Natural killer cell (primary cell): Measurements from ENCODE around the gene CPOX. TPM values are rescaled to one million over a fixed set of nuclear protein-coding genes. Genes with fewer than 3 reads are reported as not detected.

Source experiments
- ATAC-seq, 3 donors: fragments of 150-1000 bp in 2 of 3; fragments of 200-7000 bp in 1 of 3; cut with Tn5 transposase; 1 replicate in 1 of 3; 2 replicates in 2 of 3; pipeline ENCODE4 v1.10.0; 2021; ENCODE audit warnings: mild to moderate bottlenecking in 2 of 3, moderate library complexity in 2 of 3
- DNase-seq, 2 donors: peaks; one replicate each; pipeline versions ENCODE4 v3.0.0 to v3.0.0-alpha.2; 2013 to 2021; ENCODE audit warnings: mixed read lengths in 1 of 2
- H3K27ac ChIP-seq: one replicate; pipeline ENCODE4 v1.5.1; 2013; ENCODE audit warnings: mild to moderate bottlenecking, low read length
- H3K27me3 ChIP-seq: one replicate; pipeline ENCODE4 v1.6.1; 2013; ENCODE audit warnings: low read length; ENCODE audit not compliant: control insufficient read depth, insufficient read depth
- H3K36me3 ChIP-seq: one replicate; pipeline ENCODE4 v1.6.1; 2013; ENCODE audit warnings: low read length; ENCODE audit not compliant: control insufficient read depth, insufficient read depth
- H3K4me1 ChIP-seq: one replicate; pipeline ENCODE4 v1.6.1; 2013; ENCODE audit warnings: low read length; ENCODE audit not compliant: control insufficient read depth, insufficient read depth
- H3K4me3 ChIP-seq: one replicate; pipeline ENCODE4 v1.5.1; 2013; ENCODE audit warnings: low read length
- H3K9me3 ChIP-seq: one replicate; pipeline ENCODE4 v1.6.1; 2013; ENCODE audit warnings: low read length; ENCODE audit not compliant: control insufficient read depth, insufficient read depth
- H3K27ac Mint-ChIP-seq, 2 donors: one replicate each; pipeline ENCODE4 v1.8.0; 2022; ENCODE audit warnings: mild to moderate bottlenecking in 2 of 2, mixed read lengths in 2 of 2, moderate library complexity in 1 of 2
- H3K27me3 Mint-ChIP-seq, 2 donors: one replicate each; pipeline ENCODE4 v1.8.0; 2022; ENCODE audit warnings: low read depth in 2 of 2, mixed read lengths in 2 of 2
- H3K36me3 Mint-ChIP-seq: one replicate; pipeline ENCODE4 v1.8.0; 2022; ENCODE audit warnings: mixed read lengths
- H3K4me1 Mint-ChIP-seq, 2 donors: one replicate each; pipeline ENCODE4 v1.8.0; 2022; ENCODE audit warnings: mixed read lengths in 2 of 2
- H3K4me3 Mint-ChIP-seq: one replicate; pipeline ENCODE4 v1.8.0; 2022; ENCODE audit warnings: mild to moderate bottlenecking, moderate library complexity, mixed read lengths
- H3K9me3 Mint-ChIP-seq, 2 donors: one replicate each; pipeline ENCODE4 v1.8.0; 2022; ENCODE audit warnings: mixed read lengths in 2 of 2
- CTCF ChIP-seq: fragments of 200-600 bp; IDR thresholded peaks from one replicate; pipeline ENCODE4 v1.8.0; 2022; ENCODE audit warnings: antibody characterized with exemption
- WGBS: methylation state at CpG from one replicate; pipeline ENCODE4 v1.1.7; 2013; ENCODE audit warnings: missing lambda C conversion rate; ENCODE audit not compliant: insufficient coverage; 5-methylcytosine and 5-hydroxymethylcytosine counted together
- intact Hi-C: fragments of 100-400 bp; cut with micrococcal nuclease; formaldehyde crosslinking; loops from one replicate; pipeline ENCODE4 v1.14.2; 2022
- total RNA-seq, 4 donors: library from RNA; stranded (reverse); fragments of 120-200 nt in 1 of 4; gene quantifications; one replicate each; pipeline versions ENCODE4 v1.2.3 to v1.2.4, GENCODE V29; 2013 to 2022

Gene CPOX
- total RNA-seq, 3 donors from 2014 or later (not counting 1 experiment from before 2014, with no cell fraction given), result 7.6 to 12.7 (median 12.2) TPM

- no peaks in the 10 kb centered on the region for H3K4me1 Mint-ChIP-seq
- intact Hi-C loops, result no loop called here
- H3K27ac Mint-ChIP-seq, result no peak overlapping the region
- no peaks in the 10 kb centered on the region for H3K27me3 Mint-ChIP-seq
- DNase-seq (no peak), ATAC-seq (no peak)
- no peak overlapping the region for H3K4me3 Mint-ChIP-seq
- H3K36me3 Mint-ChIP-seq, result no peaks in the 10 kb centered on the region
- H3K9me3 ChIP-seq, result no peaks in the 10 kb centered on the region
- H3K4me1 ChIP-seq, result no peaks in the 10 kb centered on the region
- no peaks in the 10 kb centered on the region for H3K27me3 ChIP-seq
- TF ChIP-seq CTCF, result no peak
- H3K4me3 ChIP-seq, result no peak overlapping the region
- H3K36me3 ChIP-seq, result no peaks in the 10 kb centered on the region
- no peak overlapping the region for H3K27ac ChIP-seq
- no peaks in the 10 kb centered on the region for H3K9me3 Mint-ChIP-seq
Measured at GRCh38 chr3:98628317-98628716, 34.9 kb upstream of the CPOX start.

- intact Hi-C loops, result no loop called here
Measured at GRCh38 chr3:98626151-98626550, 32.7 kb upstream of the CPOX start.

GRCh38 chr3:98623572-98624280 is 30.3 kb upstream of the CPOX start:
- ATAC-seq (no peak), DNase-seq (no peak)
- Mint-ChIP-seq H3K27ac (no peak overlapping the region), H3K4me1 (no peaks in the 10 kb centered on the region), H3K27me3 (no peaks in the 10 kb centered on the region), H3K4me3 (no peak overlapping the region), H3K36me3 (no peaks in the 10 kb centered on the region), H3K9me3 (no peaks in the 10 kb centered on the region)
- Histone ChIP-seq H3K9me3 (no peaks in the 10 kb centered on the region), H3K4me3 (no peak overlapping the region), H3K4me1 (no peaks in the 10 kb centered on the region), H3K27me3 (no peaks in the 10 kb centered on the region), H3K36me3 (no peaks in the 10 kb centered on the region), H3K27ac (no peak overlapping the region)
- intact Hi-C loops, result no loop called here
- TF ChIP-seq CTCF, result no peak
- 89% methylated on average over 3 of the region's 3 CpGs for WGBS

More at GRCh38 chr3:98626151-98626550, 32.7 kb upstream of the CPOX start:
- no peaks in the 10 kb centered on the region for H3K4me1 Mint-ChIP-seq
- no peak overlapping the region for H3K4me3 ChIP-seq
- H3K9me3 Mint-ChIP-seq, result no peaks in the 10 kb centered on the region
- no peak overlapping the region for H3K27ac ChIP-seq
- ATAC-seq (no peak), DNase-seq (no peak)
- no peaks in the 10 kb centered on the region for H3K9me3 ChIP-seq
- no peak overlapping the region for H3K4me3 Mint-ChIP-seq
- 85% methylated on average over 3 of the region's 4 CpGs for WGBS
- H3K27me3 ChIP-seq, result no peaks in the 10 kb centered on the region
- no peaks in the 10 kb centered on the region for H3K36me3 ChIP-seq
- no peak overlapping the region for H3K27ac Mint-ChIP-seq
- TF ChIP-seq CTCF, result no peak
- H3K27me3 Mint-ChIP-seq, result no peaks in the 10 kb centered on the region
- no peaks in the 10 kb centered on the region for H3K36me3 Mint-ChIP-seq
- H3K4me1 ChIP-seq, result no peaks in the 10 kb centered on the region

- no peak overlapping the region for H3K4me3 ChIP-seq
- 85% methylated on average over 2 of the region's 2 CpGs for whole genome bisulfite sequencing
- H3K4me1 ChIP-seq, result no peaks in the 10 kb centered on the region
- intact Hi-C loops, result no loop called here
- peaks cover 0 to 4% of the 10 kb centered on the region in 2 donors for H3K27me3 Mint-ChIP-seq
- no peaks in the 10 kb centered on the region for H3K27me3 ChIP-seq
- H3K9me3 Mint-ChIP-seq, result no peaks in the 10 kb centered on the region
- ATAC-seq (no peak), DNase-seq (no peak)
- H3K27ac ChIP-seq, result no peak overlapping the region
- H3K9me3 ChIP-seq, result no peaks in the 10 kb centered on the region
- TF ChIP-seq CTCF, result no peak
- H3K4me1 Mint-ChIP-seq, result no peaks in the 10 kb centered on the region
- no peaks in the 10 kb centered on the region for H3K36me3 Mint-ChIP-seq
- H3K4me3 Mint-ChIP-seq, result no peak overlapping the region
- H3K27ac Mint-ChIP-seq, result no peak overlapping the region
- H3K36me3 ChIP-seq, result no peaks in the 10 kb centered on the region
Measured at GRCh38 chr3:98617841-98618240, 24.4 kb upstream of the CPOX start.
